GM06990 (cell line): ENCODE data around the gene VASH1.

Experiments
- DNase-seq: peaks from one replicate; pipeline ENCODE4 v3.0.0-alpha.2; 2011; ENCODE audit not compliant: insufficient read length; ENCODE audit errors: extremely low read depth
- H3K27me3 ChIP-seq: replicated peaks from 2 replicates; pipeline ENCODE4 v1.6.0; 2011; ENCODE audit warnings: low read length; ENCODE audit not compliant: control insufficient read depth, insufficient read depth
- H3K36me3 ChIP-seq: 2 replicates; pipeline ENCODE4 v1.5.1; 2011; ENCODE audit warnings: low read length; ENCODE audit not compliant: control insufficient read depth, insufficient read depth
- H3K4me3 ChIP-seq: replicated peaks from 2 replicates; pipeline ENCODE4 v1.5.1; 2011; ENCODE audit warnings: low read depth, mild to moderate bottlenecking, control low read depth, low read length
- CTCF ChIP-seq: IDR thresholded peaks from 2 replicates; pipeline ENCODE4 v1.5.1; 2011; ENCODE audit warnings: low read length, control low read depth, mild to moderate bottlenecking, inconsistent platforms; ENCODE audit not compliant: insufficient read depth, poor library complexity, severe bottlenecking

Gene VASH1

GRCh38 chr14:76778546-76779215 lies 17.4 kb downstream of the VASH1 start:
- Histone ChIP-seq H3K36me3 (peaks cover 9% of the 10 kb centered on the region), H3K27me3 (no peaks in the 10 kb centered on the region), H3K4me3 (no peak overlapping the region)
- TF ChIP-seq CTCF = no peak
- no peak for DNase-seq

GRCh38 chr14:76779221-76780057 lies 18.2 kb downstream of the VASH1 start:
- no peaks in the 10 kb centered on the region for H3K27me3 ChIP-seq
- no peak for TF ChIP-seq CTCF
- no peak overlapping the region for H3K4me3 ChIP-seq
- H3K36me3 ChIP-seq = peaks cover 13% of the 10 kb centered on the region
- no peak for DNase-seq

- Histone ChIP-seq H3K4me3 (no peak overlapping the region), H3K36me3 (peaks cover 13% of the 10 kb centered on the region), H3K27me3 (no peaks in the 10 kb centered on the region)
- TF ChIP-seq CTCF = no peak
- no peak for DNase-seq
Measured at GRCh38 chr14:76780058-76780345, 18.7 kb downstream of the VASH1 start.

- Histone ChIP-seq H3K4me3 (no peak overlapping the region), H3K36me3 (peaks cover 13% of the 10 kb centered on the region), H3K27me3 (no peaks in the 10 kb centered on the region)
- no peak for DNase-seq
- TF ChIP-seq CTCF = no peak
Measured at GRCh38 chr14:76780360-76780759, 19.1 kb downstream of the VASH1 start.

- no peak overlapping the region for H3K4me3 ChIP-seq
- no peaks in the 10 kb centered on the region for H3K27me3 ChIP-seq
- no peak for DNase-seq
- peaks cover 13% of the 10 kb centered on the region for H3K36me3 ChIP-seq
- TF ChIP-seq CTCF = no peak
Measured at GRCh38 chr14:76780875-76781647, 19.8 kb downstream of the VASH1 start.
